Ascending aorta (tissue), 2 donors: ENCODE measurements around the gene SKIDA1. TPM values are rescaled to one million over a fixed set of nuclear protein-coding genes. Genes with fewer than 3 reads are reported as not detected.

ENCODE experiments used
- DNase-seq, 2 donors: peaks; one replicate each; pipeline ENCODE4 v3.0.0-alpha.2; 2019; ENCODE audit warnings: low spot score in 2 of 2
- H3K27ac ChIP-seq, 2 donors: fragments of 200-600 bp; sonication (generic); one replicate each; pipeline ENCODE4 v1.5.1; 2016 to 2017; ENCODE audit warnings: mild to moderate bottlenecking in 1 of 2
- H3K27me3 ChIP-seq: fragments of 200-600 bp; sonication (generic); one replicate; pipeline ENCODE4 v1.5.1; 2017
- H3K36me3 ChIP-seq, 2 donors: fragments of 200-600 bp; sonication (generic); one replicate each; pipeline ENCODE4 v1.5.1; 2016
- H3K4me1 ChIP-seq, 2 donors: fragments of 200-600 bp; sonication (generic); one replicate each; pipeline ENCODE4 v1.5.1; 2016 to 2017; ENCODE audit warnings: mild to moderate bottlenecking in 1 of 2
- H3K4me3 ChIP-seq, 2 donors: fragments of 200-600 bp; sonication (generic); one replicate each; pipeline ENCODE4 v1.5.1; 2016 to 2017; ENCODE audit warnings: mild to moderate bottlenecking in 1 of 2
- H3K9me3 ChIP-seq, 2 donors: fragments of 200-600 bp; sonication (generic); one replicate each; pipeline ENCODE4 v1.5.1; 2016
- intact Hi-C: fragments of 100-400 bp; cut with DNase I; formaldehyde crosslinking; loops from one replicate; pipeline ENCODE4 v1.15.1; 2023
- total RNA-seq: library from RNA; depleted of rRNA; stranded (reverse); fragments of >200 nt; gene quantifications from one replicate; pipeline ENCODE4 v1.1.0, GENCODE V29; 2016
- TF ChIP-seq, protein P1 (sequence below), 3 experiments: fragments of 200-600 bp in 2 of 3; fragments of 450-650 bp in 1 of 3; sonication (generic) in 2 of 3; IDR thresholded peaks; one replicate each; pipeline ENCODE4 v1.5.1; 2016 to 2019; ENCODE audit warnings: antibody characterized with exemption in 3 of 3, mild to moderate bottlenecking in 1 of 3, moderate library complexity in 1 of 3

The SKIDA1 gene
- total RNA-seq, 1 donor from 2014 or later: not detected

DNA sequence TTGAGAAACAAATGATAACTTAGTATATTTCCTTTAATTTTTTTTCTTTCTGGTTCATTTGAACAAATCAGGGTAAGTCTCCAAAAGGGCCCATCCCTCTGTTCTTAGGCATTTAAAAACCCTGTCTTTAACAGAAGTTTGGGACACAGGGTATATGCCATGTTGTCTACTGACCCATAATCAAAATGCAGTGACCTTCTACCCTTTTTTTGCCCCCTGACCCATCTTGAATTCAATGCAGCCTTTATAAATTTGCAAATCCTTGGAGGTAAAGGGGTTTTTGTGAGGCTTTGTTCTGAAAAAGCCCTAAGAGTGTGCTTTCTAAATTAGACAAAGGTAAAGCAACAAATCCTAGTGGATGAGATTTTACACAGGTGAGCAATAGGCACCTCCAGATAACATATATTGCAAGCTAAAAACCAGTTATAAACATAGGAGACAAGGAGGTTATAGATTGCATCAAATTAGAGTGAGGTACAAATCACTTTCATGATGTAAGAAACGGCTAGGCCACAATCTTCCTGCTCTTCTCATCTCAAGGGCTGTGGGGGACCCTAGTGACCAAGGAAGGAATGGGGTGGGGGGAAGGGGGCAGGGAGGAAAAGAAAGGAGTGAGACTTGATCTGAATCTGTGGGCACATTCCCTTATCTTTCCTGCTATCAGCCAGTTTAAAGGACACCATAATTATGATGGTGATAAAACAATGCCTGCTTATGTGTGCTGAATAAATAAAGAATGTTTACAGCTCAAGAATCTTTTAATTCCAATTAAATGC is 2.7 kb downstream of the SKIDA1 start:
- Histone ChIP-seq H3K9me3 (no peaks in the 10 kb centered on the region), H3K27me3 (no peaks in the 10 kb centered on the region), H3K4me1 (peaks cover 0 to 10% of the 10 kb centered on the region in 2 donors), H3K36me3 (no peaks in the 10 kb centered on the region), H3K4me3 (no peak overlapping the region), H3K27ac (no peak overlapping the region)
- intact Hi-C loops: loop anchor here (10.0 kb wide), 4 partner anchors 1508 to 1912 kb away; partner anchors contain the start of genes MSRB2 and OTUD1
- TF ChIP-seq, protein P1, sequence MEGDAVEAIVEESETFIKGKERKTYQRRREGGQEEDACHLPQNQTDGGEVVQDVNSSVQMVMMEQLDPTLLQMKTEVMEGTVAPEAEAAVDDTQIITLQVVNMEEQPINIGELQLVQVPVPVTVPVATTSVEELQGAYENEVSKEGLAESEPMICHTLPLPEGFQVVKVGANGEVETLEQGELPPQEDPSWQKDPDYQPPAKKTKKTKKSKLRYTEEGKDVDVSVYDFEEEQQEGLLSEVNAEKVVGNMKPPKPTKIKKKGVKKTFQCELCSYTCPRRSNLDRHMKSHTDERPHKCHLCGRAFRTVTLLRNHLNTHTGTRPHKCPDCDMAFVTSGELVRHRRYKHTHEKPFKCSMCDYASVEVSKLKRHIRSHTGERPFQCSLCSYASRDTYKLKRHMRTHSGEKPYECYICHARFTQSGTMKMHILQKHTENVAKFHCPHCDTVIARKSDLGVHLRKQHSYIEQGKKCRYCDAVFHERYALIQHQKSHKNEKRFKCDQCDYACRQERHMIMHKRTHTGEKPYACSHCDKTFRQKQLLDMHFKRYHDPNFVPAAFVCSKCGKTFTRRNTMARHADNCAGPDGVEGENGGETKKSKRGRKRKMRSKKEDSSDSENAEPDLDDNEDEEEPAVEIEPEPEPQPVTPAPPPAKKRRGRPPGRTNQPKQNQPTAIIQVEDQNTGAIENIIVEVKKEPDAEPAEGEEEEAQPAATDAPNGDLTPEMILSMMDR (IDR thresholded peaks at IDR 0.05): no peak
- no peak for DNase-seq

DNA sequence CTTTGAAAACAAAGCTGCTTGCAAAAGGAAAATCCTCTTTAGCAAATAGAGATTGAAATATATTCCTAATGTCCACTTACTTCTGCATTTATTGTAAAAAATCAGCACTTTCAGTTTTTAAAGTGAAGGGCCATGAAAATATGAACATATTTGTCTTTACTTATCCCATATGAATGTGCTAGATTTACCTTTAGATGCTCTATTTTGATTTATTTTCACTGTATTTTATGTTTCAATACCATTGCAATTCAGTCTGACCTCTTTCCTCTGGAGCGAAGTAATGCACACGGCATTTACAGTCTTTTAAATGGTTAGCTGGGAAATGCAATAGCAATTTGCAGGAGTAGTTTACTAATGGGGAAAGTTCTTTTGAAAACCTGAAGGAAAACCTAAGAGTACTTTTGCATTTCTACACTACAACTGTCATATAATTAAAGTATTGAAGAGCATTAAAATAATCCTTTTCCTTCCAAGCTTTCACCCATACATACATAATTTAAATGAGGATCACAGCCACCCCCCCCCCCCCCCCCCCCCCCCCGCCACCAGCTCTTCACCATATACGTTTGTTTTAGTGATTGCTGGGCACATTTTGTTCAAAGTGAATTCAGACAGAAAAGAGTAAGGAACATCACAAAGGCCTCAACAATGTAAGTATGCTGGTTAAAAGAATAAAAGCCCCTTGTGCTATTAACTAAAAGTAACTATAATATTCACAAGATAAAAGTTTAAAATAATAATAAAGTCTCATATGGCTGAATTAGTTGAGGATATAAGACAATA is 3.5 kb downstream of the SKIDA1 start:
- intact Hi-C loops: loop anchor here (10.0 kb wide), 4 partner anchors 1507 to 1913 kb away; partner anchors contain the start of genes MSRB2 and OTUD1
- peaks cover 0 to 10% of the 10 kb centered on the region in 2 donors for H3K4me1 ChIP-seq
- H3K9me3 ChIP-seq: no peaks in the 10 kb centered on the region
- no peak overlapping the region for H3K27ac ChIP-seq
- no peaks in the 10 kb centered on the region for H3K27me3 ChIP-seq
- H3K4me3 ChIP-seq: no peak overlapping the region
- H3K36me3 ChIP-seq: no peaks in the 10 kb centered on the region
- no peak for DNase-seq
- TF ChIP-seq, protein P1 (IDR thresholded peaks at IDR 0.05): no peak

DNA sequence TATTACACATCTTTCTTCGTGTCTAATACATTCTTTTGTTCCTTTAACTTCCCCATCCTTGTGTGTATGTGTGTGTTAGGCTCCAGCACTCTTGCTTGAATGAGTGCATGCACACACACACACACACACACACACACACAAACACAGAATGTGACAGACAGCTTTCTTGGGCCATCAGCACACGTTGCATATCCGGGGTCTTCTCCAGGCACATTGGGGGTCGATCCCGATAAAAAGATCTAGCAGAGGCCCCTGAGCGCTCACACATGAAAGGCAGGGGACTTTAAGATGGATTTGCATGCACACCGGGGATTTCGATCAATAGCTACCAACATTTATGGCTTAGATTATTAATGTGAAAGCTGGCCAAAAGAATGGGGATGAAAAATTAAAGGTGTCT is 4.5 kb downstream of the SKIDA1 start:
- H3K4me1 ChIP-seq: peaks cover 0 to 11% of the 10 kb centered on the region in 2 donors
- H3K4me3 ChIP-seq: peak overlapping the region in 1 of 2 donors; percentile 88
- H3K9me3 ChIP-seq: no peaks in the 10 kb centered on the region
- H3K27ac ChIP-seq: peak overlapping the region in 1 of 2 donors; percentile 63
- DNase-seq: no peak
- no peaks in the 10 kb centered on the region for H3K36me3 ChIP-seq
- TF ChIP-seq, protein P1 (IDR thresholded peaks at IDR 0.05): no peak
- intact Hi-C loops: loop anchor here (10.0 kb wide), 4 partner anchors 1506 to 1914 kb away; partner anchors contain the start of genes MSRB2 and OTUD1
- no peaks in the 10 kb centered on the region for H3K27me3 ChIP-seq

DNA sequence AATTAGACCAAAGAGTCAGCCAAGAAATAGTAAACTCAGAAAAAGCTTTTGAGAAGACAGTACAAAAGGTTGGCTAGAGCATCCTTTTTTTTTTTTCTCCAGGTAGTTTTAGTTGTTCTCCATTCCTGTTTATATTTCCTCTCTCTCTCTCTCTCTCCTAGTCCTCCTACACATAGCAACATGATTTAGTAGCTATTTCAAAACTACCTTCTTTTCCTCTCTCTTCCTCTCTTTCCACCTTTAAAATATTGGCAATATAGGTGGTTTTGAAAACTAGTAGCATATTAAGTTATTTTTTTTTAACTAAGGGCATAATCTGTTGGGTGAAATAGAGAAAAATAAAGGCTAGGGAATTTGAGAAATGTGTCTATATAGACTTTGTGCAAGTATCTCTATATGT is 5.0 kb downstream of the SKIDA1 start:
- no peaks in the 10 kb centered on the region for H3K36me3 ChIP-seq
- H3K27ac ChIP-seq: peak overlapping the region; percentile 63 to 69
- TF ChIP-seq, protein P1 (IDR thresholded peaks at IDR 0.05): no peak
- no peaks in the 10 kb centered on the region for H3K9me3 ChIP-seq
- no peaks in the 10 kb centered on the region for H3K27me3 ChIP-seq
- no peak for DNase-seq
- H3K4me1 ChIP-seq: peaks cover 0 to 15% of the 10 kb centered on the region in 2 donors
- H3K4me3 ChIP-seq: peak overlapping the region; percentile 63 to 88
- intact Hi-C loops: loop anchor here (10.0 kb wide), 4 partner anchors 1506 to 1914 kb away; partner anchors contain the start of genes MSRB2 and OTUD1

DNA sequence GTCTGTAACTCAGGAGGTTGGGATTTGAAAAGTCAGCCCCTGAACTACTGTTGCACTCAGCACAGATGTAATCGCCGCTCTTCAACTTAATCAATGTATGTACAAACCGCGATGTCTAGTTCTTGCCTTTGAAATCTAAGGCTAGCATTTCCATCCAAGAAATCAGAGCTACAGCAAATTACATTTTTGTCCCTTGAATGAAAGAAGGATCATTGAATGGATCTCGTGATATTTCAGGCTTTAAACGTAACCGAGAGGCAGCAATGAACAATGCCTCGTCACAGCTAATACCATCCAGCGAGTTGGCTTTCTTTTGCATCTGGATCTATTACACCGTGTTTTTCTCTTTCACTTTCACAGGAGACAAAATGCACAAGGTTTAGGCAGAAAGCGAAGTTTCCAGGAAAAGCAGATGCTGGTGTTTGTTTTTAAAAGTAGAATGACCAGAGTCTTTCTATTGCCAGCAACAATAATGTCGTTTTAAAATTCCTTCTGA is 5.5 kb downstream of the SKIDA1 start:
- peak in 1 of 2 donors; percentile 54 for DNase-seq
- Histone ChIP-seq H3K4me1 (peaks cover 0 to 15% of the 10 kb centered on the region in 2 donors), H3K27ac (peak overlapping the region; percentile 63 to 69), H3K9me3 (no peaks in the 10 kb centered on the region), H3K4me3 (peak overlapping the region; percentile 63 to 88), H3K27me3 (no peaks in the 10 kb centered on the region), H3K36me3 (no peaks in the 10 kb centered on the region)
- intact Hi-C loops: loop anchor here (10.0 kb wide), 4 partner anchors 1505 to 1915 kb away; partner anchors contain the start of genes MSRB2 and OTUD1
- TF ChIP-seq, protein P1 (IDR thresholded peaks at IDR 0.05): no peak
